IMR-90 (cell line): Measurements from ENCODE around the gene SRRM2. TPM values are rescaled to one million over a fixed set of nuclear protein-coding genes. Genes with fewer than 3 reads are reported as not detected.

ENCODE experiments used
- ATAC-seq: fragments of 200-7000 bp; cut with Tn5 transposase; 2 replicates; pipeline ENCODE4 v1.9.1; 2020; ENCODE audit warnings: low read depth, mild to moderate bottlenecking, moderate library complexity
- BruUV-seq: library from RNA; stranded (reverse); fragments of 400-500 nt; replicated peaks from 2 replicates; lab custom pipeline; 2021; lab: Mats Ljungman, UMichigan
- CTCF ChIA-PET: fragments of 300-600 bp; formaldehyde crosslinking; extraction: SDS; loops from one replicate; lab custom pipeline; 2021; ENCODE audit warnings: antibody characterized with exemption; lab: Yijun Ruan, JAX
- POLR2A ChIA-PET: fragments of 300-600 bp; sonication (Branson Sonifier 250); formaldehyde crosslinking; loops from one replicate; lab custom pipeline; 2022; ENCODE audit warnings: antibody characterized with exemption; ENCODE audit not compliant: unreplicated experiment; lab: Charles Lee
- DNase-seq: peaks from one replicate; pipeline ENCODE4 v3.0.0; 2013
- H2AFZ ChIP-seq: replicated peaks from 2 replicates; pipeline ENCODE3; 2013; ENCODE audit warnings: low read length, mild to moderate bottlenecking; ENCODE audit not compliant: poor library complexity
- H2AK5ac ChIP-seq: 2 replicates; pipeline ENCODE4 v1.6.1; 2013; ENCODE audit warnings: low read depth, low read length, inconsistent platforms
- H2AK9ac ChIP-seq: replicated peaks from 2 replicates; pipeline ENCODE3; 2013; ENCODE audit warnings: mild to moderate bottlenecking, low read depth, low read length, moderate library complexity; ENCODE audit not compliant: poor library complexity
- H2BK120ac ChIP-seq: 2 replicates; pipeline ENCODE4 v1.6.1; 2013; ENCODE audit warnings: low read depth, low read length, inconsistent platforms
- H2BK15ac ChIP-seq: 3 replicates; pipeline ENCODE4 v1.6.1; 2013; ENCODE audit warnings: low read depth, low read length, inconsistent platforms
- H2BK20ac ChIP-seq: 2 replicates; pipeline ENCODE4 v1.6.1; 2013; ENCODE audit warnings: low read depth, mild to moderate bottlenecking, inconsistent platforms, low read length, moderate library complexity
- H2BK5ac ChIP-seq: 2 replicates; pipeline ENCODE4 v1.6.1; 2013; ENCODE audit warnings: mild to moderate bottlenecking, low read depth, low read length, inconsistent platforms; ENCODE audit not compliant: poor library complexity, severe bottlenecking
- H3K14ac ChIP-seq: replicated peaks from 2 replicates; pipeline ENCODE4 v1.6.1; 2013; ENCODE audit warnings: low read depth, low read length, inconsistent platforms
- H3K18ac ChIP-seq: 2 replicates; pipeline ENCODE4 v1.6.1; 2013; ENCODE audit warnings: low read depth, low read length, control low read depth
- H3K23ac ChIP-seq: 2 replicates; pipeline ENCODE4 v1.6.1; 2013; ENCODE audit warnings: low read depth, low read length, inconsistent platforms
- H3K27ac ChIP-seq: 2 replicates; pipeline ENCODE4 v1.5.1; 2013; ENCODE audit warnings: mild to moderate bottlenecking, control low read depth, low read length; ENCODE audit not compliant: insufficient read depth
- H3K27me3 ChIP-seq: 2 replicates; pipeline ENCODE4 v1.6.1; 2013; ENCODE audit warnings: low read length; ENCODE audit not compliant: control insufficient read depth, insufficient read depth
- H3K36me3 ChIP-seq: 2 replicates; pipeline ENCODE4 v1.6.1; 2013; ENCODE audit warnings: low read length, mixed read lengths; ENCODE audit not compliant: control insufficient read depth, insufficient read depth
- H3K4ac ChIP-seq: 2 replicates; pipeline ENCODE4 v1.6.1; 2013; ENCODE audit warnings: low read depth, low read length, inconsistent platforms
- H3K4me1 ChIP-seq: 2 replicates; pipeline ENCODE4 v1.6.1; 2013; ENCODE audit warnings: low read length, mixed read lengths; ENCODE audit not compliant: control insufficient read depth, insufficient read depth
- H3K4me2 ChIP-seq: 2 replicates; pipeline ENCODE4 v1.6.1; 2013; ENCODE audit warnings: low read depth, mild to moderate bottlenecking, control low read depth, low read length, moderate library complexity
- H3K4me3 ChIP-seq: 2 replicates; pipeline ENCODE4 v1.5.1; 2013; ENCODE audit warnings: low read depth, mild to moderate bottlenecking, control low read depth, low read length, moderate library complexity; ENCODE audit not compliant: insufficient read depth
- H3K56ac ChIP-seq: 2 replicates; pipeline ENCODE4 v1.6.1; 2013; ENCODE audit warnings: low read length, inconsistent platforms; ENCODE audit not compliant: insufficient read depth; ENCODE audit errors: extremely low read depth
- H3K79me1 ChIP-seq, 2 experiments: 2 replicates each; pipeline ENCODE4 v1.6.1; 2013; ENCODE audit warnings: low read length in 2 of 2, inconsistent platforms in 1 of 2, low read depth in 1 of 2
- H3K9ac ChIP-seq: 2 replicates; pipeline ENCODE4 v1.6.1; 2013; ENCODE audit warnings: low read depth, low read length, control low read depth
- H3K9me1 ChIP-seq: 2 replicates; pipeline ENCODE4 v1.6.1; 2013; ENCODE audit warnings: low read length, inconsistent platforms; ENCODE audit not compliant: insufficient read depth
- H3K9me3 ChIP-seq: 2 replicates; pipeline ENCODE4 v1.6.1; 2013; ENCODE audit warnings: low read length; ENCODE audit not compliant: control insufficient read depth, insufficient read depth
- H4K20me1 ChIP-seq: 2 replicates; pipeline ENCODE4 v1.6.1; 2013; ENCODE audit warnings: low read length, inconsistent platforms; ENCODE audit not compliant: insufficient read depth
- H4K5ac ChIP-seq: 2 replicates; pipeline ENCODE4 v1.6.1; 2013; ENCODE audit warnings: mild to moderate bottlenecking, low read depth, low read length, control low read depth
- H4K8ac ChIP-seq, 2 experiments: 2 replicates each; pipeline ENCODE4 v1.6.1; 2013; ENCODE audit warnings: low read depth in 2 of 2, low read length in 2 of 2, control low read depth in 1 of 2, inconsistent platforms in 1 of 2
- H4K91ac ChIP-seq: 2 replicates; pipeline ENCODE4 v1.6.1; 2013; ENCODE audit warnings: low read depth, low read length, inconsistent platforms; ENCODE audit not compliant: insufficient read depth
- BHLHE40 ChIP-seq: fragments of 150-350 bp; IDR thresholded peaks from 2 replicates; pipeline ENCODE4 v1.6.1; 2016; ENCODE audit warnings: mild to moderate bottlenecking, low read depth, low read length
- CEBPB ChIP-seq: IDR thresholded peaks from 2 replicates; pipeline ENCODE4 v1.6.1; 2012; ENCODE audit warnings: low read depth, low read length, improper control_type of control experiment
- CHD1 ChIP-seq: IDR thresholded peaks from 2 replicates; pipeline ENCODE4 v1.6.1; 2012; ENCODE audit warnings: low read depth, low read length, improper control_type of control experiment
- CTCF ChIP-seq: conservative IDR thresholded peaks from 2 replicates; pipeline ENCODE4 v1.5.1; 2012; ENCODE audit warnings: mild to moderate bottlenecking, low read depth, low read length, improper control_type of control experiment
- FOS ChIP-seq: fragments of 150-350 bp; IDR thresholded peaks from 2 replicates; pipeline ENCODE4 v1.6.1; 2016; ENCODE audit warnings: low read depth, low read length
- MAFK ChIP-seq: IDR thresholded peaks from 2 replicates; pipeline ENCODE4 v1.6.1; 2012; ENCODE audit warnings: low read depth, low read length, improper control_type of control experiment
- MAZ ChIP-seq: IDR thresholded peaks from 2 replicates; pipeline ENCODE4 v1.6.1; 2012; ENCODE audit warnings: low read depth, mild to moderate bottlenecking, low read length, improper control_type of control experiment, moderate library complexity, borderline replicate concordance
- MXI1 ChIP-seq: IDR thresholded peaks from 2 replicates; pipeline ENCODE4 v1.6.1; 2012; ENCODE audit warnings: low read depth, mild to moderate bottlenecking, low read length, moderate library complexity, borderline replicate concordance
- NFE2L2 ChIP-seq: fragments of 150-350 bp; IDR thresholded peaks from 2 replicates; pipeline ENCODE4 v1.6.1; 2016; ENCODE audit warnings: low read depth, mild to moderate bottlenecking, low read length
- POLR2A ChIP-seq: IDR thresholded peaks from 2 replicates; pipeline ENCODE4 v1.6.1; 2012; ENCODE audit warnings: mild to moderate bottlenecking, low read depth, low read length
- RAD21 ChIP-seq: IDR thresholded peaks from 2 replicates; pipeline ENCODE4 v1.6.1; 2012; ENCODE audit warnings: low read length, improper control_type of control experiment
- RCOR1 ChIP-seq: IDR thresholded peaks from 2 replicates; pipeline ENCODE4 v1.6.1; 2012; ENCODE audit warnings: mild to moderate bottlenecking, low read length, improper control_type of control experiment; ENCODE audit not compliant: insufficient replicate concordance
- RFX5 ChIP-seq: IDR thresholded peaks from 2 replicates; pipeline ENCODE4 v1.8.0; 2012; ENCODE audit warnings: low read depth, mild to moderate bottlenecking, low read length, moderate library complexity
- SMC3 ChIP-seq: fragments of 150-350 bp; IDR thresholded peaks from 2 replicates; pipeline ENCODE4 v1.6.1; 2016; ENCODE audit warnings: low read depth, mild to moderate bottlenecking, antibody characterized with exemption, low read length, moderate library complexity
- USF2 ChIP-seq: fragments of 150-350 bp; IDR thresholded peaks from 2 replicates; pipeline ENCODE4 v1.6.1; 2017; ENCODE audit warnings: mild to moderate bottlenecking, antibody characterized with exemption, low read length, low read depth
- WGBS, 2 experiments: methylation state at CpG; one replicate each; pipeline versions ENCODE4 v1.1.5 to v1.1.7; 2013; ENCODE audit warnings: missing lambda C conversion rate in 2 of 2; ENCODE audit not compliant: insufficient read length in 1 of 2; ENCODE audit errors: extremely low coverage in 2 of 2; 5-methylcytosine and 5-hydroxymethylcytosine counted together
- dilution Hi-C: fragments of 300-500 bp; cut with HindIII; formaldehyde crosslinking; loops from one replicate; pipeline ENCODE4 v1.14.3; 2018; ENCODE audit warnings: low sequenced_read_pairs; ENCODE audit not compliant: unreplicated experiment
- in situ Hi-C: fragments of 300-500 bp; cut with MboI; formaldehyde crosslinking; loops from 3 replicates; pipeline ENCODE4 v1.14.3; 2019; ENCODE audit warnings: low sequenced_read_pairs, inconsistent platforms, mixed read lengths
- intact Hi-C: fragments of 100-400 bp; cut with micrococcal nuclease; formaldehyde crosslinking; loops from 2 replicates; pipeline ENCODE4 v1.10.0; 2022
- polyA plus RNA-seq, 3 experiments: library from polyadenylated mRNA; depleted of rRNA; stranded (reverse); fragments of >200 nt; gene quantifications; 2 replicates each; pipeline ENCODE4 v1.2.3, GENCODE V29; 2012; ENCODE audit warnings: low replicate concordance in 1 of 3
- total RNA-seq: library from RNA; depleted of rRNA; stranded (reverse); fragments of >200 nt; gene quantifications from 2 replicates; pipeline ENCODE4 v1.2.3, GENCODE V29; 2012

SRRM2 gene
- total and polyA plus RNA-seq, 2 of the 4 experiments (the other 2 are of a cell fraction), result 20.3 to 300 TPM

GRCh38 chr16:2749476-2749875 lies 3.0 kb upstream of the SRRM2 start:
- intact Hi-C loops (no loop called here), dilution Hi-C loops (no loop called here), in situ Hi-C loops (no loop called here)
- ChIA-PET CTCF (no interaction called here), POLR2A (no interaction called here)
- Histone ChIP-seq H4K5ac (no peak overlapping the region), H3K4me1 (peaks cover 7% of the 10 kb centered on the region), H3K18ac (no peak overlapping the region), H3K27ac (no peak overlapping the region), H2BK15ac (no peak overlapping the region), H4K20me1 (peaks cover 17% of the 10 kb centered on the region), H3K36me3 (peaks cover 2% of the 10 kb centered on the region), H4K91ac (no peak overlapping the region), H4K8ac (no peak overlapping the region), H2BK20ac (no peak overlapping the region), H2AK5ac (no peak overlapping the region), H3K79me1 (peaks cover 11 to 20% of the 10 kb centered on the region in 2 experiments), H2BK120ac (no peak overlapping the region), H3K27me3 (no peaks in the 10 kb centered on the region), H3K4me3 (no peak overlapping the region), H2AFZ (no peak overlapping the region), H2AK9ac (no peak overlapping the region), H3K56ac (no peak overlapping the region), H2BK5ac (no peak overlapping the region), H3K9me3 (peaks cover 2% of the 10 kb centered on the region; the same call in 1 of the 2 replicates), H3K9ac (no peak overlapping the region), H3K9me1 (no peaks in the 10 kb centered on the region; the same call in 1 of the 2 replicates), H3K14ac (no peak overlapping the region), H3K4ac (no peak overlapping the region), H3K4me2 (no peak overlapping the region), H3K23ac (no peak overlapping the region)
- TF ChIP-seq NFE2L2 (no peak), FOS (no peak), CEBPB (no peak), RAD21 (no peak), USF2 (no peak), SMC3 (no peak), MAFK (no peak), RCOR1 (no peak), MXI1 (no peak), RFX5 (no peak), BHLHE40 (no peak), MAZ (no peak), POLR2A (no peak), CTCF (no peak), CHD1 (no peak)
- no TSS peak for BruUV-seq
- 95% methylated on average over 3 of the region's 5 CpGs; no CpG with 5 or more reads in 1 of the 2 experiments for WGBS, 2 experiments
- DNase-seq, result no peak
- ATAC-seq, result no peak
